Epithelial cell of proximal tubule (primary cell): ENCODE data around the gene CDKN2C. TPM values are rescaled to one million over a fixed set of nuclear protein-coding genes. Genes with fewer than 3 reads are reported as not detected.

ENCODE experiments used
- DNase-seq: peaks from one replicate; pipeline ENCODE4 v3.0.0-alpha.2; 2011; ENCODE audit warnings: low read depth
- H3K4me3 ChIP-seq: 2 replicates; pipeline ENCODE4 v1.5.1; 2011; ENCODE audit warnings: low read depth, mild to moderate bottlenecking, low read length
- CTCF ChIP-seq: conservative IDR thresholded peaks from 2 replicates; pipeline ENCODE4 v1.5.1; 2012; ENCODE audit warnings: low read depth, mild to moderate bottlenecking, low read length
- total RNA-seq: library from RNA; depleted of rRNA; stranded (reverse); fragments of >200 nt; gene quantifications from 2 replicates; pipeline ENCODE4 v1.2.3, GENCODE V29; 2015

Gene CDKN2C
- total RNA-seq, 1 donor from 2014 or later: 2.8 TPM

DNA sequence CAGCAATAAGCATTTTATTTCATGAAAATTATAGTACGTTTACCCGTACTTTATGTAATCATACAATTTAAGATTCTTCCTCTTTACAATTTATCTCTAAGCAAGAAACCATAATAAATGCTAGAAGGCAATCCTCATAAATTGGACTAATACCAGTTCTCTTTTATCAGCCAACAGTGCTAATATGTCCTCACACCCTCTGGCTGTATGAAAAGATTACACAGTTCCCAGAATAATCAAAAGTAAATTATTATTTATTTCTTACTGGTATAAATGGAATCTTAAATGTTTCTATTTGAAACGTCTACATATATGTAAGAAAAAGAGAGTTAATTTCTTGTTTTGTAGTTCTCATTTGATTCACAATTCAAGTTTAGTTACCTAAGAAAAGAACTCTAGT lies 3.1 kb upstream of the CDKN2C start:
- peak overlapping the region; percentile 85 for H3K4me3 ChIP-seq
- no peak for DNase-seq
- no peak for TF ChIP-seq CTCF

DNA sequence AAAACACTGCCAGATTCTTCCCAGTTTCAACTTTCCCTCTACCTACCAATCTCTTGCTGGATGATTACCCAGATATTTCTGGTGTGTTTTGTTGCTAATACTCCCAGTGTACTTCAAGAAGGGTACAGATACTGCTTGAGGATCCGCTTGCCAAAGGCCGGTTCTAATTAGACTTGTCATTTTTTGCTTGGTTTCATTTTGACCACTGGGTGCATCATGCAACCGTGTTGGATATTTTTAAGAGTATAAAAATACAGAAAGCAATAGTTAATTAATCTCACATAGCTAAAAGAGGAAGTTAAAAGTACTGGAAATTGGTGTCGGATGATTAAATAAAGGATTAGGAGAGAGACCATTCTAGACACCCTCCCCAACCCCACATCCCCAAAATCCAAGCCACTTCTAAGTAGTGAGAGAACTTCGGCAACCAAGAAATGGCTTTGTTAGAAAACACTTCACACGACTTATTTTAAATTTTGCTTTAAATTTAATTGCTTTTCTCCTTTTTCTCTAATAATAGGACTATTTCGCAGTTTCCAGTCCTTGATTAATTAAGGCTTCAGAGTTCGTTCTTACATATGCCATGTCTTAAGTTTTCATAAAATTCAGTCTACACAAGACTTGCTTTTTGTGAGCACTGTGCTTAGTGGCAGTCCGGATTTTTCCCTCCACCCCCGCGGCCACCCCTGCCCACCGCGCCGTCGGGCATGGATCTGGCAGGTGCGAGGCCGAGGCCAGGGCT lies 2.5 kb upstream of the CDKN2C start:
- no peak for DNase-seq
- no peak for TF ChIP-seq CTCF
- peak overlapping the region; percentile 85 for H3K4me3 ChIP-seq

DNA sequence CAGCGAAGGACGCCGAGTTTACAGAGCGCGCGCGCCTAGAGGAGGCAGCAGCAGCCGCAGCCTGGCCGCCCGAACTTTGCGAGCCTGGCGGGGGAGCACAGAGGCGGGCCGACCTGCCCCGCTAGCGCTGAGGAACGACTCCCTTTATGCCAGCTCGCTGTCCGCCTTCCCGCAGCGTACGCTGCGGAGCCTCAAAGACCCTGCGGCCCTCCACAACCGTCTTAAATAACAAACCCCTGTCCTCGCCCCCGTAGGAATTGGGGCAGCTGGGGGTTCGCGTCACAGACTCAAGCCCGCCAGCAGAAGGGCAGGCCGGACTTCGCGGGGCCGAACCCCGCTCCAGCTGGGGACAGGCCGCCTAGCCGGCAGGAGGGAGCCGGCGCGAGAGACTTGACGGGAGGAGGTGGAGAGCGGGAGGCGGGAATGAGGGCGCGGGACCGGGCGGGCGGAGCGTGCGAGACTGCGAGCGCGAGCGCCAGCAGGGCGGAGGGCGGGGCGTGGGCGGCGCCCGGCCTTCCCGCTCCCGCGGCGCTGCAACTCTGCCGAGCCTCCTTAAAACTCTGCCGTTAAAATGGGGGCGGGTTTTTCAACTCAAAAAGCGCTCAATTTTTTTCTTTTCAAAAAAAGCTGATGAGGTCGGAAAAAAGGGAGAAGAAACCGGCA lies 1.8 kb upstream of the CDKN2C start:
- DNase-seq: no peak
- peak; percentile 38 for TF ChIP-seq CTCF
- H3K4me3 ChIP-seq: peak overlapping the region; percentile 85

- no peak for TF ChIP-seq CTCF
- H3K4me3 ChIP-seq: peak overlapping the region; percentile 85
- no peak for DNase-seq
Observed at GRCh38 chr1:50968821-50969610, 1.0 kb upstream of the CDKN2C start.

DNA sequence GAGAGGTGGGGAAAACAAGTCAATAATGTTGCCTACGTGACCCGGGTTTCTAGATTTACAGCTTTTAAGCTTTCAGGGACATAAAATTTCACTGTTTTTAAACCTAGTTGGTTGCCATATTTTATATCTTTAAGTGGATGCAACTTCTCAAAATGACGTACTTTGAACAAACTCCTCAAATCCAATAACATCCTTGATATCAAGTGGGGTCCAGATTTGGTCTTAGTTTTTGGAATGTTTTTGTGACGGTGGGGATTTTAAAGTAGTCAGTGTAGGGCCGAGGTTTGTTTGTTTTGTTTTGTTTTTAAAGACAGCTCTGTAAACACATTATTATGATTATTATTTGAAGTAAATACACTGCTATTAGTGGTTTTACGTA lies 453 bp downstream of the CDKN2C start:
- no peak for TF ChIP-seq CTCF
- H3K4me3 ChIP-seq: peak overlapping the region; percentile 85
- DNase-seq: no peak

- no peak for TF ChIP-seq CTCF
- H3K4me3 ChIP-seq: peak overlapping the region; percentile 85
- no peak for DNase-seq
Observed at GRCh38 chr1:50970931-50971582, 1.0 kb downstream of the CDKN2C start.
